GM12891 (cell line): ENCODE measurements around the gene CLUH.
A peak's percentile ranks its signal among the peaks of the same experiment; 100 is the strongest.
"Not testable (repeated sequence)": the region's sequence is repeated elsewhere in the genome, so short reads cannot be mapped to it uniquely, and the experiment has no call there.

ENCODE experiments used
- DNase-seq: peaks from one replicate; pipeline ENCODE4 v3.0.0; 2011; ENCODE audit warnings: low spot score; ENCODE audit not compliant: insufficient read length
- FAIRE-seq: peaks from 2 replicates; lab custom pipeline; 2011; peaks lifted over from hg19 to GRCh38; lab: Jason Lieb, UNC
- PAX5 ChIP-seq: IDR thresholded peaks from 2 replicates; pipeline ENCODE4 v1.6.1; 2011; ENCODE audit warnings: low read length, moderate library complexity, mild to moderate bottlenecking; ENCODE audit not compliant: insufficient read depth, severe bottlenecking
- POLR2A ChIP-seq: IDR thresholded peaks from 2 replicates; pipeline ENCODE4 v1.6.1; 2011; ENCODE audit warnings: low read depth, low read length, control low read depth
- POLR2AphosphoS5 ChIP-seq: IDR thresholded peaks from 2 replicates; pipeline ENCODE4 v1.6.1; 2011; ENCODE audit warnings: low read depth, low read length, control low read depth
- POU2F2 ChIP-seq: IDR thresholded peaks from 2 replicates; pipeline ENCODE4 v1.6.1; 2011; ENCODE audit warnings: low read depth, mild to moderate bottlenecking, control low read depth, low read length, moderate library complexity
- SPI1 ChIP-seq: IDR thresholded peaks from 2 replicates; pipeline ENCODE4 v1.6.1; 2011; ENCODE audit warnings: low read depth, low read length, control low read depth
- TAF1 ChIP-seq: IDR thresholded peaks from 2 replicates; pipeline ENCODE4 v1.6.1; 2011; ENCODE audit warnings: low read depth, low read length, control low read depth

CLUH gene

GRCh38 chr17:2689411-2690164, 22.0 kb downstream of the CLUH start:
- TF ChIP-seq SPI1: no peak
- TF ChIP-seq POLR2A: no peak; the same call in 1 of the 2 replicates
- TF ChIP-seq POU2F2: no peak
- no peak for TF ChIP-seq POLR2AphosphoS5
- FAIRE-seq (no peak), DNase-seq (peak; percentile 19)

GRCh38 chr17:2688351-2689342, 22.9 kb downstream of the CLUH start:
- FAIRE-seq (peak; percentile 38), DNase-seq (peak; percentile 13)
- 0 out of 2 replicates have a peak, but pooled peaks have one; percentile 6 for TF ChIP-seq POU2F2
- peak; percentile 70 for TF ChIP-seq POLR2AphosphoS5
- no peak for TF ChIP-seq PAX5
- no peak for TF ChIP-seq SPI1
- TF ChIP-seq TAF1: no peak
- TF ChIP-seq POLR2A: no peak

GRCh38 chr17:2687074-2687418, 24.5 kb downstream of the CLUH start:
- no peak for TF ChIP-seq POLR2AphosphoS5
- TF ChIP-seq POU2F2: no peak
- no peak for TF ChIP-seq POLR2A
- TF ChIP-seq PAX5: no peak
- no peak for TF ChIP-seq SPI1
- no peak for TF ChIP-seq TAF1
- no peak for DNase-seq
- no peak for FAIRE-seq

- no peak for TF ChIP-seq POU2F2
- no peak for TF ChIP-seq SPI1
- no peak for TF ChIP-seq TAF1
- no peak; the same call in 1 of the 2 replicates for TF ChIP-seq POLR2A
- TF ChIP-seq POLR2AphosphoS5: peak; percentile 28; the same call in 1 of the 2 replicates
- no peak for TF ChIP-seq PAX5
- no peak for FAIRE-seq
These were observed 25.9 kb downstream of the CLUH start for GRCh38 chr17:2685696-2686095.

GRCh38 chr17:2684549-2684948, 27.0 kb downstream of the CLUH start:
- TF ChIP-seq POLR2AphosphoS5 (no peak), POU2F2 (no peak), POLR2A (no peak), TAF1 (no peak), SPI1 (no peak), PAX5 (no peak)
- FAIRE-seq: no peak
- no peak for DNase-seq

More at GRCh38 chr17:2685696-2686095, 25.9 kb downstream of the CLUH start:
- no peak for DNase-seq

- no peak for FAIRE-seq
These were observed 27.7 kb downstream of the CLUH start for GRCh38 chr17:2683912-2684311.

GRCh38 chr17:2682176-2682938, 29.2 kb downstream of the CLUH start:
- TF ChIP-seq PAX5: no peak
- no peak for TF ChIP-seq TAF1
- TF ChIP-seq POLR2AphosphoS5: no peak
- no peak for TF ChIP-seq SPI1
- no peak for TF ChIP-seq POU2F2
- no peak for TF ChIP-seq POLR2A
- no peak for DNase-seq
- FAIRE-seq: no peak

More at GRCh38 chr17:2683912-2684311, 27.7 kb downstream of the CLUH start:
- no peak for DNase-seq
- TF ChIP-seq TAF1 (no peak), POLR2AphosphoS5 (no peak), POLR2A (no peak), POU2F2 (no peak), SPI1 (no peak), PAX5 (no peak)

GRCh38 chr17:2681650-2682049, 29.9 kb downstream of the CLUH start:
- no peak for TF ChIP-seq POU2F2
- no peak for TF ChIP-seq POLR2AphosphoS5
- TF ChIP-seq TAF1: no peak
- TF ChIP-seq SPI1: no peak
- no peak for TF ChIP-seq POLR2A
- TF ChIP-seq PAX5: no peak

GRCh38 chr17:2680961-2681360, 30.6 kb downstream of the CLUH start:
- FAIRE-seq (no peak), DNase-seq (no peak)
- TF ChIP-seq POLR2AphosphoS5: no peak
- no peak for TF ChIP-seq PAX5
- TF ChIP-seq SPI1: no peak
- no peak for TF ChIP-seq POLR2A
- no peak for TF ChIP-seq POU2F2

More at GRCh38 chr17:2681650-2682049, 29.9 kb downstream of the CLUH start:
- no peak for FAIRE-seq
- DNase-seq: no peak

GRCh38 chr17:2679247-2679646, 32.3 kb downstream of the CLUH start:
- DNase-seq, FAIRE-seq: not testable (repeated sequence)
